GM19438 (cell line): Measurements from ENCODE around the gene CRADD.
A peak's percentile ranks its signal among the peaks of the same experiment; 100 is the strongest.

Source experiments
- ATAC-seq: cut with Tn5 transposase; IDR thresholded peaks from one replicate; pipeline ENCODE4 v1.9.1; 2021; ENCODE audit warnings: low read depth; ENCODE audit not compliant: unreplicated experiment

CRADD gene

GRCh38 chr12:93733928-93734327 lies 56.8 kb downstream of the CRADD start:
- no peak for ATAC-seq

- ATAC-seq: no peak
These were observed 57.6 kb downstream of the CRADD start for GRCh38 chr12:93734784-93735183.

GRCh38 chr12:93736640-93737178 lies 59.5 kb downstream of the CRADD start:
- ATAC-seq: no peak

GRCh38 chr12:93737457-93738198 lies 60.5 kb downstream of the CRADD start:
- ATAC-seq: no peak

GRCh38 chr12:93738199-93739058 lies 61.3 kb downstream of the CRADD start:
- ATAC-seq: no peak

GRCh38 chr12:93740751-93741150 lies 63.6 kb downstream of the CRADD start:
- ATAC-seq: no peak

- peak; percentile 28 for ATAC-seq
These were observed 64.5 kb downstream of the CRADD start for GRCh38 chr12:93741659-93742109.

- ATAC-seq: peak; percentile 89
These were observed 65.1 kb downstream of the CRADD start for GRCh38 chr12:93742110-93742934.

- no peak for ATAC-seq
These were observed 66.2 kb downstream of the CRADD start for GRCh38 chr12:93743229-93743998.

- no peak for ATAC-seq
These were observed 67.0 kb downstream of the CRADD start for GRCh38 chr12:93743999-93744689.

DNA sequence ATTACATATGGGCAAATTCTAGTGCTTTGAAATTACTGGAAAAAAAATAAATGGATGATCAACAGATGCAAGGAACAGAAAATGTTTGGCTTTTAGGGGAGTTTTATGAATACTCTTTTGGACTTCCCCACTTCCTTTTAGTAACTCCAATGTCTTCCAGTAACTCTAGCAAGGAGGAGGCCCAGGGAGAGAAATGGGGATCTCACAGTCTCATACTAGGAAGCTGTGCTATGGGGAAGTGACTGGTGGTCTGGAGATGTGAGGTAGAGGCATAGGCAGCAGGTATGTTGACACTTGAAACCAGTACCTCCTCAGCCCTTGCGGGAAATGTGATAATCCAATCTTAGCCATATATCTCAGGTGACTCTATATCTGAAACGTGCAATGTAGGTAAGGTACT lies 68.1 kb downstream of the CRADD start:
- ATAC-seq: no peak

GRCh38 chr12:93746572-93747168 lies 69.5 kb downstream of the CRADD start:
- no peak for ATAC-seq

- ATAC-seq: no peak
These were observed 71.7 kb downstream of the CRADD start for GRCh38 chr12:93748672-93749383.

DNA sequence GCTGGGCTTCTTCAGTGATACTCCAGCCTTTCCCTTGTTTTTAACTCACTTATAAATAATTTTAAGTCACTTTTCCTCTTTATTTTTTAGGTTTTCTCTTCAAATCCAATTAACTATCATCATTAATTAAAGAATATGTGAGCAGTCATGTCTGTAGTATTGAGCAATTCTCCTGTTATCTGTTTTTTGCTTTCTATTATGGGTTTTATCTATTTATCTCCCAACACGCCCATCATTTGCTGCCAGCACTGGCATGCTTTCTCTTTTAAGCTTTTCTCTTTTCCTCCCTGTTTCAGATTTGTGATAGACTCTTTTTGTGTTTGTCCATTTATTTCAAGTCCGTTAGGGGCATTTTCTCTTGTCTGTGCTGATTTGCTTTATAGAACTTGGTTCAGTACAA lies 72.3 kb downstream of the CRADD start:
- no peak for ATAC-seq

DNA sequence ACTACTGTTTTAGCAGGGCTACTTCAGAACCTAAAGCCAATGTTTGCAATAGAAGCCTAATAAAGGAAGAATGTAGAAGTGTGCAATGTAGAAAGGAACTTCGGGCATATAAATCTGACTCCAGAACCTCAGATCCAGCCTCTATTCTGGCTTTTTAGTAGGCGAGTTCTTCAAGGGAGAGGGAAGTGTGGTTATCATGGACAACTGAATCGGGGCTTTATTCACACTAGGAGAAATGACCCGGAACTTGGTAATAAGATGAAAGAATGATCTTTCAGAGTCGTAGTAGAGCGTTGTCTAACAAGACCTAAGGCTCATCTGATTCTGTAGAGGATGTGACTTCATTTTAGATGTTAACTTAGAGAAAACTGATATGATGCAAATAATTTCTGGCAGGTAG lies 72.9 kb downstream of the CRADD start:
- no peak for ATAC-seq

DNA sequence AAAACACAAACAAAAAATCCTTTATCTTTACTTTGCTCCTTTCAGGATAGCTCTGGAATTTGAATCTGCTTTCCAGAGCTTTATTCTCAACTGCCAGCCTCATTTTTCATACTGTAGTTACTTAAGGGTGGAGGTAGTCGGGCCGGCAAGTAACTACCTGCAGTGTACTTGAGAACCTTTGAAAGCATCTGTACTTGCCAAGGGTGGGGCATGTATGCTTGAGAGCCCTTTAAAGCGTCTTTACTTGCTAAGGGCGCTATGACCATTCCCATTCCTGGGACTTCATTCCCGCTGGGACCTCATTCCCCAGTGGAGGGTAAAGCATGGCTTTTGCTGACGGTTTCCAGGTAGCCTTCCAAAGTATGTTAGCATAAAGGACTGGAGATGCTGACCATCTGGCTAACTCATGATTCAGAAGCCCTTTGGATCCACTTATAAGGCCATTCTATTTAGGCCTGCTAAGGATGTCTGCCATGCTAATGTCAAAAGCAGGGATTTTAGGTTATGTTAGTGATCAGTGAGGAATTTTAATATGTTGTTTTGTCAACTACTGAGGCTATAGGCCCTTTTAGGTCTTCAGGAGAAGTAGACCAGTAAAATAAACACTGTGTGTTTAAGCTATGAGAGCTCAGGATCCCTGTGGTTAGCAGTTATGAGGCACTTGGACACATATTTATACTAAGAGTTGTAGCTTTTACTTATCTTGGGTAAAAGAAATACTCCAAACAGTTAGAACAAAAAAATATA lies 74.9 kb downstream of the CRADD start:
- ATAC-seq: no peak

- no peak for ATAC-seq
These were observed 76.1 kb downstream of the CRADD start for GRCh38 chr12:93753285-93753684.
